ENCODE data around the gene SLC28A3. TPM values are rescaled to one million over a fixed set of nuclear protein-coding genes. Genes with fewer than 3 reads are reported as not detected.
A peak's percentile ranks its signal among the peaks of the same experiment; 100 is the strongest.

SLC28A3 gene
- total RNA-seq, 4 donors from 2014 or later: 0.23 TPM; not detected in 3

GRCh38 chr9:84261070-84261746 is 79.3 kb downstream of the SLC28A3 start:
- in situ Hi-C loops (cut with MboI; ENCODE audit: low sequenced_read_pairs in 4 of 4) (loop anchor here (5.0 kb wide), 1 partner anchor 324 kb away; no protein-coding TSS in a partner anchor), intact Hi-C loops (cut with DNase I; ENCODE audit: low total_unique reads) (loop anchor here (1.0 kb wide), 2 partner anchors 54 to 323 kb away; no protein-coding TSS in a partner anchor)
- H3K4me1 ChIP-seq: no peaks in the 10 kb centered on the region
- H3K27me3 ChIP-seq: no peaks in the 10 kb centered on the region
- ATAC-seq: peak; percentile 92 to 97
- no peaks in the 10 kb centered on the region for H3K9me3 ChIP-seq
- no peak for TF ChIP-seq POLR2A (IDR thresholded peaks at IDR 0.05)
- TF ChIP-seq CTCF (IDR thresholded peaks at IDR 0.05 in 4 of 5, conservative IDR thresholded peaks at IDR 0.05 in 1 of 5): peak; percentile 83 to 95 (median 86)
- no peak overlapping the region for H3K27ac ChIP-seq
- peak overlapping the region; percentile 11 to 45 (median 26) for H3K4me3 ChIP-seq
- peak; percentile 59 to 70 for DNase-seq
- no peaks in the 10 kb centered on the region for H3K36me3 ChIP-seq

GRCh38 chr9:84258371-84258770 is 82.2 kb downstream of the SLC28A3 start:
- Histone ChIP-seq H3K4me3 (no peak overlapping the region), H3K27ac (no peak overlapping the region), H3K9me3 (no peaks in the 10 kb centered on the region), H3K36me3 (no peaks in the 10 kb centered on the region), H3K4me1 (no peaks in the 10 kb centered on the region), H3K27me3 (no peaks in the 10 kb centered on the region)
- no peak for ATAC-seq
- TF ChIP-seq CTCF (IDR thresholded peaks at IDR 0.05 in 4 of 5, conservative IDR thresholded peaks at IDR 0.05 in 1 of 5): no peak
- in situ Hi-C loops (cut with MboI; ENCODE audit: low sequenced_read_pairs in 4 of 4): no loop called here
- intact Hi-C loops (cut with DNase I; ENCODE audit: low total_unique reads): no loop called here
- DNase-seq: peak in 1 of 2 donors; percentile 16

GRCh38 chr9:84255696-84256095 is 84.9 kb downstream of the SLC28A3 start:
- TF ChIP-seq POLR2A (IDR thresholded peaks at IDR 0.05) (no peak), CTCF (IDR thresholded peaks at IDR 0.05 in 4 of 5, conservative IDR thresholded peaks at IDR 0.05 in 1 of 5) (no peak)
- Histone ChIP-seq H3K4me3 (no peak overlapping the region), H3K27ac (no peak overlapping the region), H3K27me3 (no peaks in the 10 kb centered on the region), H3K9me3 (no peaks in the 10 kb centered on the region), H3K4me1 (no peaks in the 10 kb centered on the region), H3K36me3 (no peaks in the 10 kb centered on the region)
- no peak for ATAC-seq
- in situ Hi-C loops (cut with MboI; ENCODE audit: low sequenced_read_pairs in 4 of 4) (no loop called here), intact Hi-C loops (cut with DNase I; ENCODE audit: low total_unique reads) (no loop called here)
- no peak for DNase-seq

GRCh38 chr9:84254972-84255371 is 85.6 kb downstream of the SLC28A3 start:
- in situ Hi-C loops (cut with MboI; ENCODE audit: low sequenced_read_pairs in 4 of 4): no loop called here
- DNase-seq (no peak), ATAC-seq (no peak)
- intact Hi-C loops (cut with DNase I; ENCODE audit: low total_unique reads): no loop called here
- no peaks in the 10 kb centered on the region for H3K27me3 ChIP-seq
- no peak overlapping the region for H3K27ac ChIP-seq
- no peak for TF ChIP-seq POLR2A (IDR thresholded peaks at IDR 0.05)
- no peak for TF ChIP-seq CTCF (IDR thresholded peaks at IDR 0.05 in 4 of 5, conservative IDR thresholded peaks at IDR 0.05 in 1 of 5)
- no peak overlapping the region for H3K4me3 ChIP-seq
- H3K9me3 ChIP-seq: no peaks in the 10 kb centered on the region
- no peaks in the 10 kb centered on the region for H3K36me3 ChIP-seq
- no peaks in the 10 kb centered on the region for H3K4me1 ChIP-seq

GRCh38 chr9:84251921-84252320 is 88.6 kb downstream of the SLC28A3 start:
- H3K36me3 ChIP-seq: no peaks in the 10 kb centered on the region
- no peak overlapping the region for H3K4me3 ChIP-seq
- H3K27ac ChIP-seq: no peak overlapping the region
- in situ Hi-C loops (cut with MboI; ENCODE audit: low sequenced_read_pairs in 4 of 4): no loop called here
- no peak for DNase-seq
- no peak for ATAC-seq
- no peaks in the 10 kb centered on the region for H3K27me3 ChIP-seq
- no peak for TF ChIP-seq CTCF (IDR thresholded peaks at IDR 0.05 in 4 of 5, conservative IDR thresholded peaks at IDR 0.05 in 1 of 5)
- TF ChIP-seq POLR2A (IDR thresholded peaks at IDR 0.05): no peak
- H3K4me1 ChIP-seq: no peaks in the 10 kb centered on the region
- intact Hi-C loops (cut with DNase I; ENCODE audit: low total_unique reads): no loop called here
- no peaks in the 10 kb centered on the region for H3K9me3 ChIP-seq
